DOHH2 (cell line): Measurements from ENCODE around the gene CPEB4.

Source experiments
- H3F3A ChIP-seq: fragments of 200-600 bp; sonication (generic), shearing (Covaris generic); 2 replicates; pipeline ENCODE4 v1.6.0; 2016; ENCODE audit warnings: antibody characterized with exemption, mild to moderate bottlenecking; ENCODE audit not compliant: control insufficient read depth, insufficient read depth
- H3K27ac ChIP-seq: fragments of 200-600 bp; sonication (generic); 2 replicates; pipeline ENCODE4 v1.5.1; 2014; ENCODE audit warnings: low read depth, mild to moderate bottlenecking, low read length, moderate library complexity
- H3K27me3 ChIP-seq: fragments of 200-600 bp; sonication (generic); 2 replicates; pipeline ENCODE4 v1.6.1; 2014; ENCODE audit warnings: mild to moderate bottlenecking, low read length, mixed read lengths; ENCODE audit not compliant: control insufficient read depth
- H3K36me3 ChIP-seq: fragments of 200-600 bp; sonication (generic); 2 replicates; pipeline ENCODE4 v1.6.1; 2014; ENCODE audit warnings: mild to moderate bottlenecking, low read length, moderate library complexity, mixed read lengths; ENCODE audit not compliant: control insufficient read depth
- H3K4me1 ChIP-seq: fragments of 200-600 bp; sonication (generic); 2 replicates; pipeline ENCODE4 v1.6.1; 2014; ENCODE audit warnings: mild to moderate bottlenecking, low read length, mixed read lengths; ENCODE audit not compliant: control insufficient read depth
- H3K4me2 ChIP-seq: fragments of 200-600 bp; sonication (generic); 2 replicates; pipeline ENCODE4 v1.6.0; 2014; ENCODE audit warnings: mild to moderate bottlenecking, low read length, moderate library complexity
- H3K4me3 ChIP-seq: fragments of 200-600 bp; sonication (generic); 2 replicates; pipeline ENCODE4 v1.5.1; 2014; ENCODE audit warnings: mild to moderate bottlenecking, low read length, mixed read lengths
- H3K79me2 ChIP-seq: fragments of 200-600 bp; sonication (generic); 2 replicates; pipeline ENCODE4 v1.6.1; 2014; ENCODE audit warnings: mild to moderate bottlenecking, low read length, mixed read lengths; ENCODE audit not compliant: control insufficient read depth
- H3K9me2 ChIP-seq: fragments of 200-600 bp; sonication (generic); replicated peaks from 2 replicates; pipeline ENCODE4 v1.6.1; 2014; ENCODE audit warnings: mild to moderate bottlenecking, low read length, mixed read lengths; ENCODE audit not compliant: control insufficient read depth
- H3K9me3 ChIP-seq: fragments of 200-600 bp; sonication (generic); 2 replicates; pipeline ENCODE4 v1.6.1; 2014; ENCODE audit warnings: antibody characterized with exemption, low read length, mixed read lengths; ENCODE audit not compliant: control insufficient read depth, insufficient read depth
- H4K20me1 ChIP-seq: fragments of 200-600 bp; sonication (generic); 2 replicates; pipeline ENCODE4 v1.6.0; 2014; ENCODE audit warnings: low read depth, mild to moderate bottlenecking, antibody characterized with exemption, low read length, moderate library complexity; ENCODE audit not compliant: control insufficient read depth, insufficient read depth
- CTCF ChIP-seq: fragments of 200-600 bp; sonication (generic); IDR thresholded peaks from one replicate; pipeline ENCODE4 v1.5.1; 2014; ENCODE audit warnings: antibody characterized with exemption, mild to moderate bottlenecking, low read depth, low read length; ENCODE audit not compliant: poor library complexity, severe bottlenecking
- EZH2phosphoT487 ChIP-seq: fragments of 200-600 bp; sonication (generic); IDR thresholded peaks from 2 replicates; pipeline ENCODE4 v1.6.1; 2017; ENCODE audit warnings: borderline replicate concordance, mild to moderate bottlenecking, antibody characterized with exemption, low read length, moderate library complexity, mixed read lengths

The CPEB4 gene

DNA sequence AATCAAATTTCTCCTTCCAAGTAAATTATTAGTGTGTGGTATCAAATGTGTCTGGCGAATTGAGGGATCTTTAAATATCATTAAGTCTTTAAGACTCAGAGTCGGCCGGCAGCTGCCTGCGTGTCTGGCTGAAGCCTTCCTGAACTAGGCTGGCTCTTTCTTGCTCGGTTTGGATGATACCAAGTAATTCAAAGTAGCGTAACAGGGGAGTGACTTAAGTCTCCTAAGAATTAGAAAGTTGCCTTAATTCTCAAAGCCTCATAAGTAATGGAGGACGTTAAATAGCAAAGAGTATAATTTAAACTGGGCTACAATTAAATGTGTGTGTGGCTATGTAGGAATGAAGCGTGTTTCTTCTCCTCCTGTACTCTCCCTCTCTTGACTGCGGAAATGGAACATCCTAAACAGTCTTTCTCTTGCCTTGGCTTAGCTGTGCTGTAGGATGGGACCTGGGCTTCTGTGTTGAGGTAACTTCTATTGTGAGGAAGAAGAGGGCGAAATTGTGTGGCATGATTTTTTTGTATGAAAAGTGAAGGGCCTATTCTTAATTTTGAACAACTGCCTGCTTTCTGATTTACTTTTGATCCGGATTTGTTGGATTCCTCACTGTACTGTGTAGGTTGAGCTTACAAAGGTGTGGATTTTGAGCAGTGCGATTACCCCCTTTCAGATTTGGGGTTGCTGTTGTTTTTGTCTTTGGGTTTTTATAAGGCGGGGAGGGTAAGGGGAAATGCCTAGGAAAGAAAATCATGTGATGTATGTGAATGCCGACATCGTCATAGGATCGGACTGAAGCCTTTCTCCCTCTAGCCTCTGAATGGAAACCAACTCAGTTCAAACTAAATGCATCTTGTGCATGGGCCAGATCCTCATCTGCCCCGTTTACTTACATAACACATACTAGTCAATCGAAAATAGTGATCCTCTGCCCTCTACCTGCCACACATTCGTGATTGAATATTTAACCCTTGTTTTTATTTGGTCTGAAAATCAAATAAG, 29.9 kb downstream of the CPEB4 start:
- peaks cover 85% of the 10 kb centered on the region for H3K4me1 ChIP-seq
- peaks cover 18% of the 10 kb centered on the region for H3F3A ChIP-seq
- peaks cover 25% of the 10 kb centered on the region for H3K79me2 ChIP-seq

DNA sequence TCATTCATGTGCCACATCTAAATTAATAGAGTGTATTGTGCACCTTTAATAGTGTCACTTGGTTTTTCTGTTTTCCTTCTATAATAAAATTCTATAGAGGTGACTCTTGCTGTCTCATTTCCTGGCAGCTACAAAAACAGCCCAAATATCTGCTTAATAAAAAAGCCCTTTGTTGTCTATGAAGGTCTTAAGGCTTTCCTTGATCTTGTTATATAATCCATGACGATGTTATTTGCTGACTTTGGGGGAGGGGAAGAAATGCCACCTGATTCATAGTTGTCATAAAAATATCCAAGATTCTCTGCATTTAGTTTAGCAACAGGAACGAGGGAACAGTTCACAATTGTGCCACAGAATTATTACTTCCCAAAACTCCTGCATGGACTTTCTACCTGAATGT, 31.3 kb downstream of the CPEB4 start:
- Histone ChIP-seq H3K9me3 (no peaks in the 10 kb centered on the region), H3K79me2 (peaks cover 25% of the 10 kb centered on the region), H3K36me3 (no peaks in the 10 kb centered on the region), H3K27me3 (no peaks in the 10 kb centered on the region), H3F3A (peaks cover 11% of the 10 kb centered on the region), H3K4me1 (peaks cover 85% of the 10 kb centered on the region), H3K9me2 (no peaks in the 10 kb centered on the region), H3K27ac (no peak overlapping the region), H3K4me3 (peak overlapping the region; percentile 80), H4K20me1 (no peaks in the 10 kb centered on the region), H3K4me2 (peak overlapping the region; percentile 67)
- TF ChIP-seq EZH2phosphoT487 (no peak), CTCF (no peak)

More for the DNA sequence above, 29.9 kb downstream of the CPEB4 start:
- no peaks in the 10 kb centered on the region for H3K9me2 ChIP-seq
- peak overlapping the region; percentile 80 for H3K4me3 ChIP-seq
- no peak for TF ChIP-seq EZH2phosphoT487
- TF ChIP-seq CTCF, result peak; percentile 43
- no peaks in the 10 kb centered on the region for H3K36me3 ChIP-seq
- no peaks in the 10 kb centered on the region for H3K9me3 ChIP-seq
- peak overlapping the region; percentile 62 for H3K27ac ChIP-seq
- H4K20me1 ChIP-seq, result no peaks in the 10 kb centered on the region
- no peaks in the 10 kb centered on the region for H3K27me3 ChIP-seq
- H3K4me2 ChIP-seq, result peak overlapping the region; percentile 67

- Histone ChIP-seq H3K9me3 (no peaks in the 10 kb centered on the region), H3K9me2 (no peaks in the 10 kb centered on the region), H3K79me2 (peaks cover 25% of the 10 kb centered on the region), H3F3A (peaks cover 11% of the 10 kb centered on the region), H3K4me1 (peaks cover 86% of the 10 kb centered on the region), H3K36me3 (no peaks in the 10 kb centered on the region), H3K27me3 (no peaks in the 10 kb centered on the region), H3K4me3 (no peak overlapping the region), H3K27ac (no peak overlapping the region), H4K20me1 (no peaks in the 10 kb centered on the region), H3K4me2 (peak overlapping the region; percentile 67)
- TF ChIP-seq EZH2phosphoT487, result no peak
- TF ChIP-seq CTCF, result no peak
Observed at GRCh38 chr5:173920024-173920753, 32.0 kb downstream of the CPEB4 start.
